Neural cell (in vitro differentiated cells): Measurements from ENCODE around the gene SCAP. TPM values are rescaled to one million over a fixed set of nuclear protein-coding genes. Genes with fewer than 3 reads are reported as not detected.

ENCODE experiments used
- H2AFZ ChIP-seq: fragments of 200-600, 300-800 bp; sonication (generic), shearing (Covaris generic); 2 replicates; pipeline ENCODE4 v1.6.0; 2014; ENCODE audit warnings: low read depth, mild to moderate bottlenecking, antibody characterized with exemption, low read length, moderate library complexity
- H3F3A ChIP-seq: fragments of 200-600 bp; shearing (Covaris generic); 2 replicates; pipeline ENCODE4 v1.6.1; 2016; ENCODE audit warnings: mild to moderate bottlenecking, moderate library complexity, mixed read lengths, antibody characterized with exemption, low read length; ENCODE audit not compliant: insufficient read depth, poor library complexity, severe bottlenecking
- H3K27ac ChIP-seq: fragments of 200-600, 300-800 bp; sonication (generic), shearing (Covaris generic); 2 replicates; pipeline ENCODE4 v1.5.1; 2014; ENCODE audit warnings: mild to moderate bottlenecking, low read length, moderate library complexity
- H3K27me3 ChIP-seq: fragments of 300-800, 200-600 bp; sonication (generic), shearing (Covaris generic); 2 replicates; pipeline ENCODE4 v1.6.0; 2014; ENCODE audit warnings: mild to moderate bottlenecking, low read depth, low read length, moderate library complexity; ENCODE audit not compliant: insufficient read depth
- H3K36me3 ChIP-seq: fragments of 300-800, 200-600 bp; sonication (generic), shearing (Covaris generic); 2 replicates; pipeline ENCODE4 v1.5.1; 2014; ENCODE audit warnings: mild to moderate bottlenecking, antibody characterized with exemption, low read length, moderate library complexity; ENCODE audit not compliant: insufficient read depth
- H3K4me2 ChIP-seq: fragments of 300-800, 200-600 bp; sonication (generic), shearing (Covaris generic); 2 replicates; pipeline ENCODE4 v1.6.0; 2014; ENCODE audit warnings: mild to moderate bottlenecking, low read length
- H3K4me3 ChIP-seq: fragments of 300-800, 200-600 bp; sonication (generic), shearing (Covaris generic); 2 replicates; pipeline ENCODE4 v1.5.1; 2014; ENCODE audit warnings: mild to moderate bottlenecking, low read length, moderate library complexity
- H3K79me2 ChIP-seq: fragments of 200-600 bp; shearing (Covaris generic); replicated peaks from 2 replicates; pipeline ENCODE4 v1.6.0; 2014; ENCODE audit warnings: mild to moderate bottlenecking, low read length, moderate library complexity; ENCODE audit not compliant: insufficient read depth
- H3K9ac ChIP-seq: fragments of 300-800, 200-600 bp; sonication (generic), shearing (Covaris generic); 2 replicates; pipeline ENCODE4 v1.6.1; 2016; ENCODE audit warnings: mild to moderate bottlenecking, low read length, mixed read lengths
- H3K9me2 ChIP-seq: fragments of 200-600 bp; shearing (Covaris generic); 2 replicates; pipeline ENCODE4 v1.6.1; 2016; ENCODE audit warnings: mild to moderate bottlenecking, low read length, mixed read lengths; ENCODE audit not compliant: insufficient read depth
- H3K9me3 ChIP-seq: fragments of 200-600, 300-800 bp; sonication (generic), shearing (Covaris generic); 2 replicates; pipeline ENCODE4 v1.6.1; 2016; ENCODE audit warnings: mild to moderate bottlenecking, mixed run types, low read length, moderate library complexity, mixed read lengths
- H4K20me1 ChIP-seq: fragments of 200-600 bp; shearing (Covaris generic); 2 replicates; pipeline ENCODE4 v1.6.1; 2016; ENCODE audit warnings: mild to moderate bottlenecking, mixed run types; ENCODE audit not compliant: insufficient read depth
- CTCF ChIP-seq: fragments of 450-650 bp; IDR thresholded peaks from 2 replicates; pipeline ENCODE4 v1.5.1; 2014; ENCODE audit warnings: antibody characterized with exemption, mild to moderate bottlenecking, moderate library complexity; ENCODE audit not compliant: poor library complexity, severe bottlenecking
- EP300 ChIP-seq: fragments of 450-650 bp; conservative IDR thresholded peaks from 2 replicates; pipeline ENCODE4 v1.6.1; 2014; ENCODE audit warnings: antibody characterized with exemption, mild to moderate bottlenecking, moderate library complexity; ENCODE audit not compliant: poor library complexity, severe bottlenecking
- EZH2 ChIP-seq: fragments of 200-600, 300-800 bp; shearing (Covaris generic), sonication (generic); IDR thresholded peaks from 2 replicates; pipeline ENCODE4 v1.6.1; 2014; ENCODE audit warnings: antibody characterized with exemption, low read length, borderline replicate concordance, mild to moderate bottlenecking; ENCODE audit not compliant: insufficient read depth, poor library complexity, severe bottlenecking
- MXI1 ChIP-seq: fragments of 450-650 bp; conservative IDR thresholded peaks from 2 replicates; pipeline ENCODE4 v1.6.1; 2014; ENCODE audit warnings: antibody characterized with exemption, mild to moderate bottlenecking; ENCODE audit not compliant: poor library complexity, severe bottlenecking
- POLR2AphosphoS5 ChIP-seq: IDR thresholded peaks from 2 replicates; pipeline ENCODE4 v1.6.1; 2012
- RAD21 ChIP-seq: fragments of 450-650 bp; conservative IDR thresholded peaks from 2 replicates; pipeline ENCODE4 v1.6.1; 2014; ENCODE audit warnings: antibody characterized with exemption, mild to moderate bottlenecking, moderate library complexity
- REST ChIP-seq: IDR thresholded peaks from 2 replicates; pipeline ENCODE4 v1.6.1; 2012; ENCODE audit warnings: borderline replicate concordance
- SMC3 ChIP-seq: fragments of 450-650 bp; conservative IDR thresholded peaks from 2 replicates; pipeline ENCODE4 v1.6.1; 2014; ENCODE audit warnings: antibody characterized with exemption, mild to moderate bottlenecking, moderate library complexity; ENCODE audit not compliant: poor library complexity
- TAF1 ChIP-seq: IDR thresholded peaks from 2 replicates; pipeline ENCODE4 v1.6.1; 2012; ENCODE audit warnings: low read depth
- polyA plus RNA-seq: library from polyadenylated mRNA; depleted of rRNA; stranded (reverse); fragments of >200 nt; gene quantifications from 2 replicates; pipeline ENCODE4 v1.2.3, GENCODE V29; 2014

SCAP gene
- polyA plus RNA-seq, 1 donor from 2014 or later = 58.0 TPM

- Histone ChIP-seq H4K20me1 (no peaks in the 10 kb centered on the region), H3K4me2 (no peak overlapping the region), H3K9ac (no peak overlapping the region), H3K27me3 (no peaks in the 10 kb centered on the region), H3K36me3 (no peaks in the 10 kb centered on the region), H3F3A (no peaks in the 10 kb centered on the region), H3K79me2 (no peaks in the 10 kb centered on the region), H2AFZ (no peak overlapping the region), H3K27ac (no peak overlapping the region), H3K4me3 (no peak overlapping the region), H3K9me2 (no peaks in the 10 kb centered on the region), H3K9me3 (no peaks in the 10 kb centered on the region)
- TF ChIP-seq CTCF (no peak), MXI1 (no peak), EZH2 (no peak), TAF1 (no peak), EP300 (no peak), SMC3 (no peak), REST (no peak), RAD21 (no peak), POLR2AphosphoS5 (no peak)
These were observed 76.0 kb downstream of the SCAP start for GRCh38 chr3:47399531-47400270.

- TF ChIP-seq EZH2 (no peak), TAF1 (no peak), EP300 (no peak), REST (no peak), POLR2AphosphoS5 (no peak), RAD21 (no peak), SMC3 (no peak), CTCF (no peak), MXI1 (no peak)
- H3K9me2 ChIP-seq = no peaks in the 10 kb centered on the region
- H3K36me3 ChIP-seq = no peaks in the 10 kb centered on the region
- H3K27ac ChIP-seq = no peak overlapping the region
- no peak overlapping the region for H3K9ac ChIP-seq
- no peaks in the 10 kb centered on the region for H3K9me3 ChIP-seq
- no peaks in the 10 kb centered on the region for H3F3A ChIP-seq
- H3K4me3 ChIP-seq = no peak overlapping the region
- H3K79me2 ChIP-seq = peaks cover 2% of the 10 kb centered on the region
- no peak overlapping the region for H2AFZ ChIP-seq
- no peak overlapping the region for H3K4me2 ChIP-seq
- no peaks in the 10 kb centered on the region for H3K27me3 ChIP-seq
- H4K20me1 ChIP-seq = no peaks in the 10 kb centered on the region
These were observed 76.7 kb downstream of the SCAP start for GRCh38 chr3:47399016-47399415.
